GM19099 (cell line): Measurements from ENCODE around the gene PCBP3.

Experiments used
- POLR2A ChIP-seq: IDR thresholded peaks from 3 replicates; pipeline ENCODE4 v1.6.1; 2011; ENCODE audit warnings: low read depth; ENCODE audit not compliant: insufficient read length; ENCODE audit errors: extremely low read depth

PCBP3 gene

DNA sequence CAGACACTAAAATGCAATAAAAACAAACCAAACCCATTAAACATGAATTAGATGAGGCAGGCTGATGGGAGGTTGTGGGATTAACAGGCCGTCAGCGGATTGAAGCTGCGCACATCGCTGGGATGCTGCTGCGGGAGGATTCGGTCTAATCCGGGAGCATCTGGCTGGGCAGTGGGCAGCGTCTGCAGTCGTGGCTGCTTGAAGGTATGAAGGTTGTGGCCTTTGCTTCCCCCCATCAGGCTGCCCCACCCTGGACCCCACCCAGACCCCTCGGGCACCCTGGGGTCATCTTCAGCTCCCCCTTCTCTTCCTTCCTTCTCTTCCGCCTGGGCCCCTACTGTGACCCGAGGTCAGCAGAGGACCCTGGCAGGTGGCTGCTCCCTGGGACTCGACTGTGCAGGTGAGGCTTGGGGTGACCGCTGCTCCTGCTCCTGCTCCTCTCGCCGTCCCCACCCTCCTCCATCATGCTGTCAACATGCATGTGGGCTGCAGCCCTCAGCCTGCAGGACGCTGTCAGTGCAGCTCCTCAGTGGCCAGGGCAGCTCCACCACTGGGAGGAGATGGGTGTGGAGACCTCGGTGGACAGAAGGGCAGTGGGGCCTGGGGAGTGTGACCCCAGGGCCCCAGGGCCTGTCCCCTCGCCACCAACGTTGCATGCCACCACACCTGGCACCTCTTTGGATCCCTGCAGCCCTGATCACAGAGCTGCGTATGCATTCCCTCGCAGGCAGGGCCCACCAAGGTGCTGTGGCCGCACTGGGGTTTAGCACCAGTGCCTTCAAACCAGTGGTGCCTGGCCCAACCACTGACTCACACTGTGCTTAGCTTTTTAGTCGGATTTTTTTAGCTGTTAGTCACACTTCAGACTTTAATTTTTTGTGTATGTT is 225.8 kb downstream of the PCBP3 start:
- no peak for TF ChIP-seq POLR2A

DNA sequence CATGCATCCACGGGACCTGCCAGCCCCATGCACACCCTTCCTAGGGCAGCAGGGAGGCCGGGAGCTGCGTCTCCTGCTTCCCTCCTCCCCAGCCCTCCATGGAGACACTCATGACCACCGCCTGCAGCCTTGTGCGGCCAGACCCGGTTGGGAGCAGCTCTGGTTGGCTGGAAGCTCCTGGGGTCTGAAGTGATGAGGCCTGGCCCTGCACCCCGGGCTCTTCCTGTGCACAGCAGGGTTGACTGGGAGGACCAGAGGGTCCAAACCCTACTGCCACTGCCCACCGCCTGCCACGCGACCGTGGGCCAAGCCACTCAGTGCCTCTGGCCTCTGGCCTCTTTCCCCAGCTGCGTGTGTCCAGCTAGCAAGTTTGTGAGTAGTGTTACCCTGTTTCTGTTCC is 226.9 kb downstream of the PCBP3 start:
- no peak for TF ChIP-seq POLR2A

DNA sequence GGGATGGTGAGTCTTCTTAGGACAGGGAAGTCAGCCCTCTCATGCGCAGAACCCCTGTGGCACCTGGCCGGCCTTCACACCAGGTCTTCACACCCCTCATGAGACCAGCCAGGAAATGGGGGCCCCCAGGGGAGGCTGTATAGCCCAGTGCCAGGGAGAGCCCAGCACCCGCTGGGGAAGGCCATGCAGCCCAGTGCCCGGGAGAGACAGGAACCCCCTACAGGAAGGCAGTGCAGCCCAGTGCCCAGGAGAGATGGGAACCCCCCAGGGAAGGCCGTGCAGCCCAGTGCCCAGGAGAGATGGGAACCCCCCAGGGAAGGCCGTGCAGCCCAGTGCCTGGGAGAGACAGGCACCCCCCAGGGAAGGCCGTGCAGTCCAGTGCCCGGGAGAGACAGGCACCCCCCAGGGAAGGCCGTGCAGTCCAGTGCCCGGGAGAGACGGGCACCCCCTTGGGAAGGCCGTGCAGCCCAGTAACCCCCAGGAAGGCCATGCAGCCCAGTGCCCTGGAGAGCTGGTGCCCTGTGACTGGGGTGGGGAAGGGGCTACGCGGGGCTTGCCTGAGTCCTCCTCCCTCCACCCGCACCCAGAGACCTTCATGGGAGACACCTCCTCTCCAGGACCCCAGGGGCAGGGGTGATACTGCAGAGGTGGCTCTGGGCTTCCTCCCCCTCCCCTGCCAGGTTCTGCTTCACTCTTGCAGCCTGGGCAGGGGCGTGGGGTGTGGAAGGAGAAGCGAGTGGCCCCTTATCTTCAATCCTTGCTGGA is 227.5 kb downstream of the PCBP3 start:
- no peak for TF ChIP-seq POLR2A

DNA sequence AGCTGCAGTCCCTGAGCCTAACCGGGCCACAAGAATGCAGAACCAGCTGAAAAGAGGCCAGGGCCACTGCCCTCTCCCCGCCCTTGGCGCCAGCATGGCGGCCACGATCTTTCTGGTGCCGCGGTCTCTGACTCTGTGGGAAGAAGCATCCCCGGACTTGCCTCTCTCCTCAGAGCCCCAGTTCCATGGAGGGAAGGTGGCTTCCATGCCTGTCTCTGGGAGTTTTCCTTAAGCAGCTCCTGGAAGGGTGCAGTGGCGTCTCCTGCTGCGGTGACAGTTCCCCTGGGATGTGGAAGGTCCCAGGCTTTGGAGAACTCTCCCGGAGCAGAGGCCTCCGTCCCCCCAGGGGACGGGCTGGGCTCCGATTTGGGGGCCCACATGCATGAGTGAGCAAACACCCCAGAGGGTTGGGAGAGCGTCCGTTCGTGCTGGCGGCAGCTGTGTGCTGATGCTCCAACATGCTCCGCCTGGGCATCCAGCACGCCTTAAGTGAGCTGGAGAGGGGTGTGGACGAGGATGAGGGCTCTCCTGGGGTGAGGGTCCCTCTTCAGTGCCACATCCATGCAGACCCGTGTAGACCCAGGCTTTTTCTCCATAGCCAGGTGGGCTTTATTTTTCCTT is 228.2 kb downstream of the PCBP3 start:
- no peak for TF ChIP-seq POLR2A

DNA sequence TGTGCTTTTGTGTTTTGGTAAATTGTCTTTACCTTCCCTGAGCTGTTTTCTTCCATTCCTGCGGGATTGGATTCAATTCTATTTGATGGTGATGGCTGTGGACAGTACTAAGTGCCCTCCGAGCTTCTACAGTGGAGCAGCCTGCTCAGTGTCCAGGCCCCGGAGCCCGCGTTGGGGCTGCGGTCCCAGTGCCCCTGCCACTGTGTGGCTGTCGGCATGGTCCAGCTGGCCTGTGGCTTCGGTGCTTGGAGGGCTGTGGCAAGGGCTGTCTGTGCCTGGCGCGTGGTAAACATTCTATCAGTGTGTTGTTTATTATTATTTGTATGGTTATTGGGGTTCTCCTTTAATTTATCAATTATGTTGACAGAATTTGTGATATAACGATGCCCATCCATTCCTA is 228.9 kb downstream of the PCBP3 start:
- no peak for TF ChIP-seq POLR2A

DNA sequence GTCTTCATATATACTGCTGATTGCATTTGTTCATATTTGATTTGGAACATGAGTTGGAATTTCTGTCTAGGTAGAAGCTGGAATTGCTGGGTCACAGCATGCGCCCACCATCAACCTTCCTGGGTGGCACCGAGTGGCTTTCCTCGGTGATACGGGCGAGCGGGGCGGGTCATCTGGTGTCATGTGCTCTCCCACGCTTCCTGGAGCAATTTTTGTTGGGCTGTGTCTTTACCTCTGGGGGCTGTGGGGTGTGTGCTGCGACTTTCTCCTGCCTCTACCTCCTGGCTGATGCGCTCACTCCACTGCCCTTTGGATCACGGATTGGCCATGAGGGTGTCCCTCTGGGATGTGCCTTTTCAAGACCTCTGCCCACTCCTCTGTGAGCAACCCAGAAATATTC is 229.4 kb downstream of the PCBP3 start:
- no peak for TF ChIP-seq POLR2A

DNA sequence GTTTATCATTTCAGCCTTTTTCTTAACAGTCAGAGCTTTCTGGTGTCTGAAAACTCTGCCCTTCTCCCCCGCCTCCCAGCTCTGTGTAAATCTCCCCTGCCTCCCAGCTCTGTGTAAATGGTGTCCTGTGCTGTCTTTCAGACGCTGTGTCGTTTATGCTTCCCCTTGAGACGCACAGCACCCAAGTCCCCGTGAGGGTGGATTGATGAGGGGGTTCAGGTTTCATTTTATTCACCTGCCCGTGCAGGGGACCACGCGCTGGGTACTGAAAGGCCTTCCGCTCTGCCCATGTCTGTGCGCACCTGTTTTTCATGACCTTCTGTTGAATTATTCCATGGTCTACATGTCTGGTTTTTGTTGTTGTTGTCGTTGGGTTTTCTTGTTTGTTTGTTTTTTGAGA is 229.9 kb downstream of the PCBP3 start:
- no peak for TF ChIP-seq POLR2A

DNA sequence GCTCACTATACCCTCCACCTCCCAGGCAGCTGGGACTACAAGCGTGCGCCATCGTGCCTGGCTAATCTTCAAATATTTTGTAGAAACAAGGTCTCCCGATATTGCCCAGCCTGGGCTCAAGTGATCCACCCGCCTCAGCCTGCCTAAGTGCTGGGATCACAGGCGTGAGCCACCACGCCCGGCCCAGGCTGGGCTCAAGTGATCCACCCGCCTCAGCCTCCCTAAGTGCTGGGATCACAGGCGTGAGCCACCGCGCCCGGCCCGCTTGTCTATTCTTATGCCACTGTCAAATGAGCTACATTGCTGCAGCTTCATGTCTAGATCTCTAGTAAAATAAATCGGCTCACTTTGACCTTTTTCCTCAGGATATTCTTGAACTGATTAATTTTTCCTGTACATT is 230.3 kb downstream of the PCBP3 start:
- TF ChIP-seq POLR2A = no peak

DNA sequence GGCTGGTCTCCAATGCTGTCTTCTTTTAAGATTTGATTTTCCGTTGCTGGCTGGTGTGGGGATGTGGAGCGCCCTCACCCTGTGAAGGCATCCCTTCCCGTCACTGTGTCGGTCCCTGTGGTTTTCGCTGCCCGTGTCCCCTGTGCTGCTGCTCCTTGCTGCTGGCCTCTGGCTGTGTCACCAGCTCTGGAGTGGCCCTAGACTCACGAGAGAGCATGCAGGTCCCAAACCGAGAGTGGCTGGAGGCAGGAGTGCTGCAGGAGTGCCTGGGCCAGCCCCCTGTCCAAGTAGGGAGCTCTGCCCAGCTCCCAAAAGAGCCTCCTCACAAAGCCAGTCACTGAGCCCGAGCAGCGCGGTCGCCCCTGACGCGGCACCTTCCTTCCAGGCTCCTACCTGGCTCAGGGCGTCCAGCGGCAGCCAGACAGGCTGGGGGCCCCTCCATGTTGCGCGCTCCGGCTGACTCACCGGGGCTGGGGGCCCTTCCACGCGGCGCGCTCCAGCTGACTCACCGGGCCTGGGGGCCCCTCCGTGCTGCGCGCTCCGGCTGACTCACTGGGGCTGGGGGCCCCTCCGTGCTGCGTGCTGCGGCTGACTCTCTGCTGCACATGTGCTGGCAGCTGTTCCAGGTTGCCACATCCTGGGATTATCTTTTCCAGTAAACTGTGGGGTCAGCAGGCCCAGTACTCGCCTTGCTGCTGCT is 231.3 kb downstream of the PCBP3 start:
- TF ChIP-seq POLR2A = no peak

DNA sequence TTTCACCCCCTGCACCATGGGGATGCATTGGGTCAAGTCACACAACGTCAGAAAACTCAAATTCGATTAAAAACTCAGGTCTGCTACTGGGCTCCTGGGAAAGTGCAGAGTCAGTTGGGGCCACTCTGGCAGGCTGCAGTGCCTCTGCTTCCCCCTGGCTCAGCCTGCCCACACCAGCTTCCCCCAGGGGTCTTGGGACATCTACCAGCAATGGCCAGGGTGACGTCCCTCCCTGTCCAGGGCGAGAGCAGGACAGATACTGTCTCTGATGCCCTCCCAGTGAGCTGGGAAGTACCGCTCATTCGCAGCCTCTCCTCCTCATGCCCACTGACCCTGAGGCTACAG is 231.9 kb downstream of the PCBP3 start:
- TF ChIP-seq POLR2A = no peak

DNA sequence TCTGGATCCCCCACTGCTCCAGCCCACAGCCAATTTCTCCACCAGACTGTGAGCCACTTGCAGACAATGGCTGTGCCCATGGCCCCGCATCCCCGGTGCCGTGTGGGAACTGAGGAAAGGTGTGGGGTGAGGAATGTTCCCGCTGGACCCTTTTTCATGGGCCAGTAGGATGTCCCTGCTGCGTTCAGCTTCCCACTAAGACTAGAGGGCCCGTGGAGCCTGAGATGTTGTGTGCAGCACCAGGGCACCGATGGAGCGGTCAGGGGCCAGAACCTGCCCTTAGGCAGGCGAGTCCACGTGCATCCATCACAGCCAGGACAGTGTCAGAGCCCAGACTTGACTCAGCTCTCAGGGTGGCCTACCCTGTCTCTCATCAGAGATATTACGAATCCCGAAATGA is 232.4 kb downstream of the PCBP3 start:
- no peak for TF ChIP-seq POLR2A

DNA sequence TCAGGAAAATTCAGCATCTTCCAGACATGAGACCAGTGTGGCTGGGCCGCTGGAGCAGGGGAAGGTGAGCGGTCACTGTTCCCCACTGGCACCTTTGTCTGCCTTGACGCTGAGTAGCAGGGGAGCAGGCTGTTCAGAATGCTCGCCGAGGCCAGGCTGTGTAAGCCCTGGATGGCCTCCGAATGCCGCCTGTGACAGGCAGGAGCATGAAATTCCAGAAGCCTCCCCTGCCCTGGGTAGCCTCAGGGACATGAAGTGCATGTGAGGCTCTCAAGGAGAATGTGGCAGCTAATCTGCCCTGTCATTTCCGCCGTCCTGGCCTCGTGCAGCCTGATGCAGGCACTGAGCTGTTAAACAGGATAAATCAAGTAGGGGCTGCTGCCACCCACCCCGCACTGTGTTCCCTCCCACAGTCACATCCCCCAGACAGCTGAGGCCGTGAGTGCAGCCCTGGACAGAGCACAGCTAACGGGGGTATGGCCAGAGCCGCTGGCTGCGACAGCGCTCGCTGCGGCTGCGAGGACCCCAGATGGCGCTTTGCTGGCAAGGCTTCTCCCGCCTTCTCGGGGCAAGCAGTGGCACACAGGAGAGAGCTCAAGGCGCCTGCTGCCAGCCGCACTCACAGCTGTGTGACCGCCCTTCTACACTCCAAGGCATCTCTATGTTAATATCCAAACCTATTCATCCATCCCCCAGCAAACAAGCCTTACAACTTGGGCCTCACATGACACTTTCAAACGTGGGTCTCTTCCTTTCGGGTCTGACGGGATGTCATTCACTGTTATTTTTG is 233.1 kb downstream of the PCBP3 start:
- TF ChIP-seq POLR2A = no peak

DNA sequence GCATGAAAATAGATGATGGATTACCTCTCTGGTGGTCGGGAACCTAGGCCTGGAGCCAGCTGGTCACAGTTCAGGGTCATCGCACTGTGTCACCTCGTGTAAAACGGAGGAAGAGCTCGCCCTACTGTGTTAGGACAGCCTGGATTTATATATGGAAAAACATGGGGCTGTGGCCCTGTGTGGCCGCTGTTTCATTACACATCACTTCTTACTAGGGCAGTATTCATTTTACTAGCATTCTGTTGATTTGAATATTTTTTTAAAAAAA is 233.6 kb downstream of the PCBP3 start:
- TF ChIP-seq POLR2A = no peak

DNA sequence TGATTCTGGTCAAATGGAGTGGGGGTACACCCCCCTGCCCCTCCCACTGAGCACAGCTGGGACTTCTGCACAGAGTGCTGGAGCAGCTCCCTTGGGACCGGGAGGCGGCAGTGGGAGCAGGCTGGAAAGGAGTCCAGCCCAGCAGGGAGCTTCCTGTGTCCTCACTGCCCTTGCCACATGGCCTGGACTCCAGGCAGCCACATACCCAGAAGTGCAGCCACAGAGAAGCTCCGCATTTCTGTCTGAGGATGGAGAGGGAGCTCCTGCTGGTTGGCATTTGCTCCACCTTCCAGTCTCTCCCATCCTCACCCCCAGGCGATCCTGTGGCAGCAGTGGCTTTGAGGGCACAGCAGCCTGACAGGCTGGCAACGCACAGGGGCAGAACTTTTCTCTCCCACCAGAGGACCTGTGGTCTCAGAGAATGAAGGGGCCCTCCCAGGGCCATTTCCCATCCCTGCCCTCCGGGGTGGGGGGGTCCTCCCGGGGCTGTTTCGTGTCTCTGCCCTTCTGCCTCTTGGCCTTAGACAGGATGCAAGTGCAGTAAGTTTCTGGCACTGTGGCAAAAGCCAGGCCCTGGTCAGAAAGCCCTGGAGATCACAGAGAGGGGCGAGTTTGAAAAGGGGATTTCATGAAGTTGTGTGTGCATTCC is 234.4 kb downstream of the PCBP3 start:
- no peak for TF ChIP-seq POLR2A
